ENCODE results near the gene TRA2A.
"Not testable (repeated sequence)": the region's sequence is repeated elsewhere in the genome, so short reads cannot be mapped to it uniquely, and the experiment has no call there.

The TRA2A gene

GRCh38 chr7:23491502-23491901 lies 40.3 kb downstream of the TRA2A start:
- no peak for DNase-seq

- peak; percentile 28 to 76 (median 68) for DNase-seq
Observed at GRCh38 chr7:23490357-23491135, 41.2 kb downstream of the TRA2A start.

GRCh38 chr7:23488714-23489113 lies 43.1 kb downstream of the TRA2A start:
- DNase-seq = not testable (repeated sequence)

DNA sequence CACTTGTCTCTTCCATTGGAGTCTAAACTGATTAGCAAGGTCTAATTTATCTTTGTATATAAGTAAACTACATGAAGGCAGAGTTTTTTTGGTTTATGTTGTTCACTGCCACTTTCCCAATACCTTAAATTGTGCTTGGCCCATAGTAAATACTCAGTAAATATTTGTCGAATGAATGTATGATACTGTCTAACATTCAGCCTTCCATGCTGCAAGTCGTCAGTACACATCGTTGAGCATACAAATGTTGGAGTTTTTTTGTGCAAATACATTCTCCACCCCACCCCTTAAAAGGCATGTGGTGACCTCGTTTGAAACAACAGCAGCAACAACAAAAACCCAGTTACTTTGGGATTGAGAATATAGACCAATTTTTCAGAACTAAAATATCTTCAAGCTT lies 44.1 kb downstream of the TRA2A start:
- no peak for DNase-seq

- no peak for DNase-seq
Observed at GRCh38 chr7:23486002-23486773, 45.6 kb downstream of the TRA2A start.

- no peak for DNase-seq
Observed at GRCh38 chr7:23482686-23483085, 49.1 kb downstream of the TRA2A start.

DNA sequence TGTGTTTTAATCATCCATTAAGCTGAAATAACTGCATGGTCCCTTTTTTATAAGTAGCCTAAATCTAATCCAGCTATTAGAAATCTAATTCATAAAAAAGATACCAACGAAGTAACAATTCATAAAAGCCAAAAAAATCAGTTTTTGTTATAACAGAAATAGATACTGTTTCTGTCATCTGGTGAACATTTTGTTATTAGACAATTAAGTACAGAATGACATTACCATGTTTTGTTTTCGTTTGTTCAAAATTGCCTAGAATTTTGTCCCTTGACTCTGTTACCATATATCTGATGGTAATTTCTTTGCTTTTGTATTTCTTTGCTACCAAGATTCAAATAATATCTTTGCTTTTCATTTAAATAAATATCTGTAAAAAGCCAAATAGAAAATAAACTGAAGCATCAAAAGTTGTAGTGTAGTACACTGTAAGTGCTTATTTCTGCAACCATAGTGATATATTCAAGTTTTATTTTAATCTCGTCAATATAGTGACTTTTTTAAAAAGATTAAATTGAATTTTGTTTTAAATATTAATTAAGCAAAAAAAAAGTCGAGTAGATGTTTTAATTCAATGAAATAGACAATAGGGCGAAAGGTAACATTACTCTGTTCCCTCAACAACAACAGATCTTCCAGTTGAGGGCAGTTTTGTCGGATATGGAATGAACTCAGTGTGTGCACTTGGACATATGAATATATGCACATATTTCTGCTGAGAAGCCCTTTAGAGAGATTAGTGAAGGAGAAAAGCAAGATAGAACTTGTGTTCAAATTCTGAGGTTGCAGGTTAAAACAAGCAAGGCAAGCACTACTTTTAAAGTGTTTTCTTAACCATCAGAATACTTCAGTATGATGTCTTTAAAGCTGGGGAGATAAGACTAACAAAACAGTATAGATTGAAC lies 53.6 kb downstream of the TRA2A start:
- DNase-seq = peak in 2 of 3 experiments; percentile 3 to 46

DNA sequence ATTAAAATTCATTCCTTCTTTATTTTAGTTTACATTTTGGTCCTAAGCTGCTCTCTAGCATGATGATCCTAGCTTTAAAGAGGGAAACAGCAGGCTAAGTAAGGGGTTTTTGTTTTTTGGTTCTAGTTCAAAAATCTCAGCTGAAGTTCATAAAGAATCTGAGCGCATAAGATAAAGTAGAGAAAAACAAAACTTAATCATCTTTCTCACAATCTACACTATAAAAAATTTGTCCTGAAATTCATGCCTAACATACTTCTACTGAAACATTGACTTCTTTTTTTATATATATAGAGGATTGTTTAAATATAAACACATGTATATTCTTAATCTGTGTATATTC lies 54.7 kb downstream of the TRA2A start:
- DNase-seq = peak in 1 of 3 experiments; percentile 56

- DNase-seq = peak in 2 of 3 experiments; percentile 40 to 76
Observed at GRCh38 chr7:23476286-23477156, 55.3 kb downstream of the TRA2A start.

- no peak for DNase-seq
Observed at GRCh38 chr7:23475576-23475839, 56.3 kb downstream of the TRA2A start.

- no peak for DNase-seq
Observed at GRCh38 chr7:23474829-23475575, 56.8 kb downstream of the TRA2A start.

GRCh38 chr7:23474094-23474828 lies 57.5 kb downstream of the TRA2A start:
- peak; percentile 97 to 100 (median 100) for DNase-seq

DNA sequence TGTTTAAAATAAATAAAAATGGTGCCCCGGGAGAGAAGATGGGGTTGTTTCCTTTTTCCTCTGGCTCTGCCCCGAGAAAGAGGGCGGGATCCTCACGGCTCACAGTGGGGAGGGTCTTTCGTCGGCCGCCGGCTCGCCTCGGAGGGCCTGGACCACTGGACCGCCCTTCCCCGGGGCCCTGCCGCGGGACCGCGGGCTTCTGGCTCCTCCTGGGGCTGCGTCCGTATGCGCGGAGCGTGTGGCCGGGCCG lies 58.0 kb downstream of the TRA2A start:
- DNase-seq = no peak

- peak; percentile 36 to 87 (median 79) for DNase-seq
Observed at GRCh38 chr7:23472956-23473843, 58.6 kb downstream of the TRA2A start.

DNA sequence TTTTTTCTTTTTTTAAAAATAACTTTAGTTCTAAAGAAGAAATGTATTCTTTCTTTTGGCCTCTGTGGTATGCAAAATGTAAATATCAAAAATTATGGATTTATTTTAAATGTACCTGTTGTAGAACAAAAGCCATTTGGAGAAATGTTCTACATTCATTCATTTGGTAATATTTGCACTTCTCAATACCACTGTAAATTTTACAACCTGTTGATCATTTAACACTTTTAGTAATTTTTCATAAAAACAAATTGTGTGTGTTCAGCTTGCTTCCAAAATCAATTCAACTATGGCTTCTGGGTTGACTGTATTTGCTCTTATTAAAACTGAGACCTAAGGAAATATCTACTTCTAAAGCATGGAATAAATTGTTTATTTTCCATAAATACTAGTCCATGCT lies 59.2 kb downstream of the TRA2A start:
- no peak for DNase-seq

DNA sequence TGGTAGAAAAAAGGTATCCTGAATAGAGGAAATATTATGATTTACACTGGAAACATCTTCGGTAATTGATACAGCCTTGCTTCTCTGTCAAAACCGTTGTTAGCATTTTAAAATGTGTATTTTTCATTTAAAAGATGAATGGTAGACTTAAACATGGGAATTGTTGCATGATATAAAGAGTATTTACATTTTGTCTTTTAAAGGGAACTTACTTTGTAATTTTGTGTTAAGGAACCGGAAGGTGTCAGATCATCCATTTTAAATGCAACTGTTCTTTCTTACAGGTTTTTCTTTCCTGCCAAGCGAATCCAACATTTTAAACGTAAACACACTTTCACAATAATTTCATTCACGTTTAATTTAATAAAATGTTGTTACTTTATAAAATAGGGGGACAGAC lies 59.7 kb downstream of the TRA2A start:
- peak in 2 of 3 experiments; percentile 42 to 80 for DNase-seq

DNA sequence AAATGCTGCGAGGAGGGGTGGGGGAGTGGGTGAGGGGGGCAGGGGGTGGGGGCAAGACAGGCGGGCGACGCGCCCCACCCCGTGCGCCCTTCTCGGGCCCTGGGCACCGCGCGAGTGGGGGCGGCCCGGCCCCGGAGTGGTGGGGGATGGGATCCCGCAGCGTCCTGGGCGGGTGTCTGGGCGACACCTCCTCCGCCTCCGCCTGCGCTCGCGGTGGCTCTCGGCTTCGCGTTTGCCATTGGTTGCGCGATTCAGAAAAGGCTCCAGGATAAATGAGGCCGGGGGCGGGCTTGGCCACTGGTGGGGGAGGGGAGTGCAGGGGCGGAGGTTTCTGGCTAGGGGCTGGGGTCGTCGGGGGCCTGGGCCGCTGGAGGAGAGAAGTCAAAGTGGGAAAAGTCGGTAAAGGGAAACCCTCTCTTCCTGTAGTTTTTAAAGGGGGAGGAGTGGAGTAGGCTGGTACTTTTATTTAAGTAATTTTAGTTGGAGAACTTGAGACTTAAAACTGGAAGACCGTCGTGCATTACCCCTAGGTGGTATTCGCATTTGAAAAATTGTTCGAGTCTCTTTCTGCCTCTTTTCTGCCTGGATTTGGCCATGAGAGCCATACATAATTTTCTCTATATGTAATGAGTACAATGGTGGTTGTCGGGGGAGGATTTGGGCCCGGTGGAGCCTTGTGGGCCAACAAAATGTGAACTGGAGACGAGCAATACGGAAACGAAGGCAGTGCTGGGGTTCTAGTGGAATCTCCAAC lies 60.5 kb downstream of the TRA2A start:
- peak; percentile 89 to 97 (median 95) for DNase-seq

DNA sequence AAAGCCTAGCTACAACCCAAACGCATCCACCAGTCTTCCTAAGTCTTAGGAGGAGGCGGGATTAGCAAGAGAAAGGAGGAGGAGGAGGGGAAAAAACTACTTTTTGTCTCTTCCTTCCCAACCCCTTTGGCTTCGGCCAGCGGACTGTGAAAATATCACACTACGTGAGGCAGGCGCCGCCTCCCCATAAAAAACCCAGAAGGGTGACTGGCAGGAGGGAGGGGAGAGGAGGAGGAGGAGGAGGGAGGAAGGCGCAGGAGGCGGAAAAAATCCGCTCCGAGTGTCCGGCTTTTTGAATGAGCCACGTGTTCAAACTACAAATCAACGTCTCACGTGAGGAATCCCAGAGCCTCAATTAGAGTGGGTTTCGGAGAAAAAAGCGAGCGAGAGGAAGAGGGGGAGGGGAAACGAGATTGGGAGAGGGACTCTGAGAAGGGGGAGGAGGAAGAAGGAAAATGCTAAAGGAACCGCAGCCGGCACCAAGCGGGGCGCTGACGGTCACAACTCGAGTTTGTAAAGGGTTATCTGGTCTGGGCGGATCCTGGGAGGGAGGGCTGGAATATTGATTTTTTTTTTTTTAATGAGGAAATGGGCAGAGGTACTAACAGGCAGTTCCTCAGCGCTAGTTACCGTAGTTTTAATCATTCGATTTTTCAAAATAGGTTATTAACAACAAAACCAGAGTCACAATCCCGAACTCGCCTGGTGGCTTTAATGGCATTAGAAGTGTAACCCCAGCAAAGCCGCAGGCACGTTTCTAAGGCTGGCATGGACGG lies 61.3 kb downstream of the TRA2A start, which contains the start of gene IGF2BP3:
IGF2BP3 (minus strand) TSS at position 162 of the 776 bp plus-strand sequence. CDS start 381 bp downstream, outside the sequence.
- DNase-seq = peak; percentile 94 to 99 (median 97)

DNA sequence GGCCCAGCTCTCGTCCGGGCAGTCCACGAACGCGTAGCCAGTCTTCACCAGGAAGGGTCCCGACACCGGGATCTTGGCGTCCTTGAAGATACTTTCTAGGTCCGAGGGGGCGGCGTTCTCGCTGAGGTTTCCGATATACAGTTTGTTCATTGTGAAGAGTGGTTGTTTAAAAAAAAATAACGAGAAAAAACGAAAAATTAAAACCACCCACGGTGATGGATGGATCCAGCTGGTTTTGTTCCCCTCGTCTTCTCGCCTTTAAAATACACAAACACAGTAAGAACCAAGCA lies 61.9 kb downstream of the TRA2A start:
- peak in 2 of 3 experiments; percentile 12 to 85 for DNase-seq

All from NCI-H1417 (cell line).